ENCODE measurements around the gene ZBTB4.

GRCh38 chr17:7493941-7494340 lies 14.5 kb upstream of the ZBTB4 start:
- TF ChIP-seq CTCF (IDR thresholded peaks at IDR 0.05; ENCODE audit: poor library complexity, severe bottlenecking) (no peak), REST (IDR thresholded peaks at IDR 0.05; ENCODE audit: borderline replicate concordance) (no peak), POLR2AphosphoS5 (IDR thresholded peaks at IDR 0.05) (no peak), EP300 (conservative IDR thresholded peaks at IDR 0.05; ENCODE audit: poor library complexity, severe bottlenecking) (no peak), MXI1 (conservative IDR thresholded peaks at IDR 0.05; ENCODE audit: poor library complexity, severe bottlenecking) (no peak)

All from neural cell (in vitro differentiated cells).